Kidney (tissue), 14 donors: Measurements from ENCODE around the gene RUBCNL. TPM values are rescaled to one million over a fixed set of nuclear protein-coding genes. Genes with fewer than 3 reads are reported as not detected.
"Not testable (repeated sequence)": the region's sequence is repeated elsewhere in the genome, so short reads cannot be mapped to it uniquely, and the experiment has no call there.

Experiments used
- DNase-seq, 5 donors: peaks; one replicate each; pipeline ENCODE4 v3.0.0-alpha.2; 2013 to 2020
- FAIRE-seq: peaks from 2 replicates; lab custom pipeline; 2012; peaks lifted over from hg19 to GRCh38; lab: Jason Lieb, UNC
- H3K27ac ChIP-seq, 2 donors: one replicate each; pipeline ENCODE4 v1.7.0; 2013; ENCODE audit warnings: low read depth in 2 of 2, low read length in 2 of 2, inconsistent platforms in 1 of 2
- H3K27me3 ChIP-seq: one replicate; pipeline ENCODE4 v1.7.1; 2013; ENCODE audit warnings: low read length, inconsistent platforms; ENCODE audit not compliant: control insufficient read depth, insufficient read depth
- H3K36me3 ChIP-seq, 3 donors: one replicate each; pipeline versions ENCODE4 v1.7.0 to v1.7.1; 2013; ENCODE audit warnings: low read length in 3 of 3, control low read depth in 1 of 3, inconsistent platforms in 1 of 3; ENCODE audit not compliant: insufficient read depth in 3 of 3, control insufficient read depth in 2 of 3
- H3K4me1 ChIP-seq, 3 donors: one replicate each; pipeline versions ENCODE4 v1.7.0 to v1.7.1; 2013; ENCODE audit warnings: low read length in 3 of 3, inconsistent platforms in 1 of 3, low read depth in 1 of 3; ENCODE audit not compliant: control insufficient read depth in 2 of 3, insufficient read depth in 2 of 3
- H3K4me3 ChIP-seq, 3 donors: one replicate each; pipeline versions ENCODE4 v1.7.0 to v1.8.1; 2013; ENCODE audit warnings: low read length in 3 of 3, control low read depth in 1 of 3, inconsistent platforms in 1 of 3
- H3K9ac ChIP-seq, 3 donors: one replicate each; pipeline versions ENCODE4 v1.7.0 to v1.7.1; 2013; ENCODE audit warnings: low read length in 3 of 3, control low read depth in 1 of 3, inconsistent platforms in 1 of 3
- H3K9me3 ChIP-seq, 3 donors: one replicate each; pipeline versions ENCODE4 v1.7.0 to v1.7.1; 2013; ENCODE audit warnings: low read length in 3 of 3, control low read depth in 1 of 3, inconsistent platforms in 1 of 3; ENCODE audit not compliant: control insufficient read depth in 2 of 3, insufficient read depth in 1 of 3
- intact Hi-C: fragments of 100-400 bp; cut with DNase I; formaldehyde crosslinking; loops from one replicate; pipeline ENCODE4 v1.11.1; 2022
- polyA plus RNA-seq: library from polyadenylated mRNA; stranded (reverse); fragments of 350-450 nt; fragmentation: Illumina TruSeq; extraction: RNeasy Lipid Tissue Mini Kit (QIAGEN cat#74804); gene quantifications from one replicate; pipeline ENCODE4 v1.2.3, GENCODE V29; 2014; ENCODE audit warnings: low read depth, low replicate concordance; ENCODE audit not compliant: insufficient read depth
- total RNA-seq: library from RNA; stranded (reverse); fragmentation: NEBNext Ultra II Directional; extraction: Animal tissue kit (Norgen Biotek cat#: 25700); gene quantifications from one replicate; pipeline ENCODE4 v1.2.1, GENCODE V29; 2021
- TF ChIP-seq, protein P1 (sequence below): IDR thresholded peaks from 3 replicates; pipeline ENCODE4 v1.5.1; 2012; ENCODE audit warnings: mild to moderate bottlenecking, moderate library complexity, borderline replicate concordance; ENCODE audit not compliant: insufficient read depth; ENCODE audit errors: extremely low read depth
- donor health status: control.
- donor health status: control.
- donor health status: control.
- donor health status: control.
- donor health status: control.
- donor health status: DM: yes; HTN: yes; CAD: no.
- donor health status: Normal renal cell carcinoma (clear cell type).

The RUBCNL gene
- total and polyA plus RNA-seq, 2 donors from 2014 or later, result 0.54 to 4.6 TPM

DNA sequence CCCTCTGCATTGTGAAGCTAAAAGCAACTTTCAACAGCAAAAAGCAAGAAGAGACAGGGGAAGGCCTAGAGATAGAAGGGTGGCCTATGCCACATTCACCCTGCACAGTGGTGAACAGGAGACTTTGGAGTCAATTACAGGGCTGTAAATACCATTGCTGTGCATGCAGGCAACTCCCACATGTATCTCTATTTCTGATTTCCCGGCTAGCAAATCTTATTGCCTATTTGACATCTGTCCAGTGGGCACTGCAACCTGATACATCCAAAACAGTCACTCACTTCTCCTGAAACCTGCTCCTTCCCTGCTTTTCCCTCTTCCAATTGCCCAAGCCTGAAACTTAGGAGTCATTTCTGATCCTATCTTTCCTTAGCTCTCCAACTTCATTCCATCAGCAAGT, 13.4 kb downstream of the RUBCNL start:
- no peaks in the 10 kb centered on the region for H3K27me3 ChIP-seq
- peak in 3 of 5 donors; percentile 46 to 72 (median 68) for DNase-seq
- no peak overlapping the region for H3K4me3 ChIP-seq
- no peaks in the 10 kb centered on the region for H3K9me3 ChIP-seq
- FAIRE-seq, result no peak
- peaks cover 0 to 5% (median 0%) of the 10 kb centered on the region in 3 donors for H3K4me1 ChIP-seq
- H3K36me3 ChIP-seq, result no peaks in the 10 kb centered on the region
- no peak overlapping the region for H3K27ac ChIP-seq
- intact Hi-C loops, result no loop called here
- H3K9ac ChIP-seq, result no peak overlapping the region
- TF ChIP-seq, protein P1, sequence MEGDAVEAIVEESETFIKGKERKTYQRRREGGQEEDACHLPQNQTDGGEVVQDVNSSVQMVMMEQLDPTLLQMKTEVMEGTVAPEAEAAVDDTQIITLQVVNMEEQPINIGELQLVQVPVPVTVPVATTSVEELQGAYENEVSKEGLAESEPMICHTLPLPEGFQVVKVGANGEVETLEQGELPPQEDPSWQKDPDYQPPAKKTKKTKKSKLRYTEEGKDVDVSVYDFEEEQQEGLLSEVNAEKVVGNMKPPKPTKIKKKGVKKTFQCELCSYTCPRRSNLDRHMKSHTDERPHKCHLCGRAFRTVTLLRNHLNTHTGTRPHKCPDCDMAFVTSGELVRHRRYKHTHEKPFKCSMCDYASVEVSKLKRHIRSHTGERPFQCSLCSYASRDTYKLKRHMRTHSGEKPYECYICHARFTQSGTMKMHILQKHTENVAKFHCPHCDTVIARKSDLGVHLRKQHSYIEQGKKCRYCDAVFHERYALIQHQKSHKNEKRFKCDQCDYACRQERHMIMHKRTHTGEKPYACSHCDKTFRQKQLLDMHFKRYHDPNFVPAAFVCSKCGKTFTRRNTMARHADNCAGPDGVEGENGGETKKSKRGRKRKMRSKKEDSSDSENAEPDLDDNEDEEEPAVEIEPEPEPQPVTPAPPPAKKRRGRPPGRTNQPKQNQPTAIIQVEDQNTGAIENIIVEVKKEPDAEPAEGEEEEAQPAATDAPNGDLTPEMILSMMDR, result no peak

DNA sequence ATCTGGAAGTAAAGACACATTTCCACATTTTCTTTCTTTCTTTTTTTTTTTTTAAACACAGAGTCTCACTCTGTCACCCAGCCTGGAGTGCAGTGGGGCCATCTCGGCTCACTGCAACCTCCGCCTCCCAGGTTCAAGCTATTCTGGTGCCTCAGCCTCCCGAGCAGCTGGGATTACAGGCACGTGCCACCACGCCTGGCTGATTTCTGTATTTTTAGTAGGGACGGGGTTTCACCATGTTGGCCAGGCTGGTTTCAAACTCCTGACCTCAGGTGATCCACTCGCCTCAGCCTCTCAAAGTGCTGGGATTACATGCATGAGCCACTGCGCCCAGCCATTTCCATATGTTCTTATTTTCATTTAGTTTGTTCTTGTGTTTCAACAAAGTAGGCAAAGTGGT, 14.1 kb downstream of the RUBCNL start:
- FAIRE-seq, DNase-seq, H3K27ac ChIP-seq, H3K4me1 ChIP-seq, H3K36me3 ChIP-seq, H3K27me3 ChIP-seq, H3K9me3 ChIP-seq, intact Hi-C loops, H3K4me3 ChIP-seq, H3K9ac ChIP-seq: not testable (repeated sequence)

DNA sequence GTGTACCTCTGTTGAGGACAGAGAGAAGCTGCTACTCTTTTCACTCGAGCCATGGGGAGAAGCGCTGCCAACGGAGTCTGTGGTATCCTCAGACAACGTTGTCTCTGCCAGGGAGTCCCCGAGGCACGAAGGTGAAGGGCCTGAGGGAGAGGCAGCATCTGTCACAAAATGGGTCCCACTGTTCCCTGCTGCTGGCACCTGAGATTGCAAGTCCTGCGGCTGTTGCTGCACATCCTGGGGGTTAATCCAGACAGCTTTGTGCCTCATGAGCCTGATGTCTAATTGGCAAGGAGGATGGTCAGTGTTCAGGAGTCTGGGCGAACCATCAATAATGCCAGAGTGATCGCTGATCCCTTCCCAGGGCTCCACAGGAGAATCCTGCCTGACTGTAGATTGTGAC, 15.0 kb downstream of the RUBCNL start:
- intact Hi-C loops, result no loop called here
- no peak for FAIRE-seq
- TF ChIP-seq, protein P1, result no peak

DNA sequence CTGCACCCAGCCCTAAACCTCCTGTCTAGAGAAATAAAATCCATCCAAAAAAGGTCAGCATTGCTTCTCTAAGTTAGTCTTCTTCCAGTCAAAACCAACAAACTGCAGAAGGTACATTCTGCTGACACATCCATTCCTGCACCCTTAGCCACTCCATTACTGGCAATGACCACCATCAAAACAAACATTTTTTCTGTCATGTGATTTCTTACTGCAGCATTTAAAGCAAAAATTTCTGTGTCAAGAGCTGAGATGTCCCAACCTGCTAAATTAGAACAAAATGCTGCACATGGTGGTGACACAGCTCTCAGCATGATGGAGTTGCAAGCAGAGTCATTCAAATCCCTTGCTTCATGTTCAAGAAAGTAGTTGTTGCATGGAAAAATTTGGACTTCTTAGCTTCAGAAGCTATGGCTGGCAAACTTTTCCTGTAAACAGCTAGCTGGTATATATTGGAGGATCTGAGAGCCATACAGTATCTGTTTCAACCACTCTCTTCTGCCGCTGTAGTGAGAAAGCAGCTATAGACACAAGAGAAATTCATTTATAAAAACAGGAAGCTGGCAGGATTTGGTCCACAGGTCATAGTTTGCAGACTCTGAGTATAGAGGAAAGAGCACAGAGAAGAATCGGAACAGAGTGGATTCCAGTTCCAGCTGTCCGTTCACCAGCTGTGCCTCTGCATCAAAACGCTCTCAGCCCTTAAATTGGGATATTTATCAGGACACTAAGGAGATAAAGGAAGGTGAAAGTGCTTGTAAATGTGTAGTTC, 17.4 kb downstream of the RUBCNL start:
- Histone ChIP-seq H3K9ac (no peak overlapping the region), H3K9me3 (no peaks in the 10 kb centered on the region), H3K27me3 (no peaks in the 10 kb centered on the region), H3K4me1 (peaks cover 0 to 5% (median 0%) of the 10 kb centered on the region in 3 donors), H3K36me3 (no peaks in the 10 kb centered on the region), H3K27ac (no peak overlapping the region), H3K4me3 (no peak overlapping the region)
- intact Hi-C loops, result no loop called here
- TF ChIP-seq, protein P1, result no peak
- FAIRE-seq, result no peak
- peak in 1 of 5 donors; percentile 16 for DNase-seq

More for the DNA sequence above, 15.0 kb downstream of the RUBCNL start:
- H3K4me1 ChIP-seq, result peaks cover 0 to 5% (median 0%) of the 10 kb centered on the region in 3 donors
- no peak overlapping the region for H3K27ac ChIP-seq
- H3K36me3 ChIP-seq, result no peaks in the 10 kb centered on the region
- no peaks in the 10 kb centered on the region for H3K27me3 ChIP-seq
- H3K9ac ChIP-seq, result no peak overlapping the region
- H3K4me3 ChIP-seq, result no peak overlapping the region
- no peaks in the 10 kb centered on the region for H3K9me3 ChIP-seq
- DNase-seq, result no peak
